HepG2 (cell line): ENCODE measurements around the gene RPL41. TPM values are rescaled to one million over a fixed set of nuclear protein-coding genes. Genes with fewer than 3 reads are reported as not detected.
A peak's percentile ranks its signal among the peaks of the same experiment; 100 is the strongest.

Experiments
- ATRX ChIP-seq: sonication (generic); formaldehyde crosslinking; IDR thresholded peaks from 2 replicates; pipeline ENCODE4 v1.4.0; 2020; ENCODE audit warnings: missing genetic modification reagents, borderline replicate concordance
- FOXM1 ChIP-seq: sonication (generic); formaldehyde crosslinking; IDR thresholded peaks from 2 replicates; pipeline ENCODE4 v1.5.0; 2020; ENCODE audit warnings: missing genetic modification reagents
- GATAD2A ChIP-seq: IDR thresholded peaks from 2 replicates; pipeline ENCODE4 v1.6.1; 2016
- HHEX ChIP-seq: IDR thresholded peaks from 2 replicates; pipeline ENCODE4 v1.6.1; 2016; ENCODE audit warnings: control low read depth
- KAT2B ChIP-seq: fragments of 150-350 bp; IDR thresholded peaks from 2 replicates; pipeline ENCODE4 v1.6.1; 2014; ENCODE audit warnings: low read depth, low read length, borderline replicate concordance
- KLF12 ChIP-seq: sonication (generic); formaldehyde crosslinking; IDR thresholded peaks from 2 replicates; pipeline ENCODE4 v1.4.0; 2020; ENCODE audit warnings: missing genetic modification reagents, borderline replicate concordance
- KLF9 ChIP-seq: IDR thresholded peaks from 2 replicates; pipeline ENCODE4 v1.6.1; 2016; ENCODE audit warnings: low read depth
- MED8 ChIP-seq: sonication (generic); formaldehyde crosslinking; IDR thresholded peaks from 2 replicates; pipeline ENCODE4 v1.8.1; 2023; ENCODE audit warnings: mild to moderate bottlenecking, missing genetic modification reagents; ENCODE audit not compliant: insufficient replicate concordance
- NBN ChIP-seq: fragments of 450-650 bp; conservative IDR thresholded peaks from 2 replicates; pipeline ENCODE4 v1.6.1; 2017
- NR1H2 ChIP-seq: sonication (generic); formaldehyde crosslinking; IDR thresholded peaks from 2 replicates; pipeline ENCODE4 v1.8.1; 2022; ENCODE audit warnings: low read depth, missing genetic modification reagents, borderline replicate concordance
- REXO4 ChIP-seq: sonication (generic); formaldehyde crosslinking; IDR thresholded peaks from 2 replicates; pipeline ENCODE4 v1.8.0; 2022; ENCODE audit warnings: missing genetic modification reagents, mild to moderate bottlenecking, borderline replicate concordance
- RORA ChIP-seq: sonication (generic); formaldehyde crosslinking; IDR thresholded peaks from 2 replicates; pipeline ENCODE4 v1.5.0; 2020; ENCODE audit warnings: mild to moderate bottlenecking, missing genetic modification reagents, moderate library complexity
- SSRP1 ChIP-seq: IDR thresholded peaks from 2 replicates; pipeline ENCODE4 v1.6.1; 2016; ENCODE audit warnings: control low read depth
- U2AF1 ChIP-seq: fragments of 200-400 bp; formaldehyde crosslinking; optimal IDR thresholded peaks from 2 replicates; pipeline ENCODE3; 2017; ENCODE audit warnings: mild to moderate bottlenecking, low read depth, low read length
- WIZ ChIP-seq: sonication (generic); formaldehyde crosslinking; IDR thresholded peaks from 2 replicates; pipeline ENCODE4 v1.5.1; 2020; ENCODE audit warnings: mild to moderate bottlenecking, missing genetic modification reagents
- ZBTB7A ChIP-seq: sonication (generic); formaldehyde crosslinking; IDR thresholded peaks from 2 replicates; pipeline ENCODE4 v1.8.0; 2022; ENCODE audit warnings: mild to moderate bottlenecking, missing genetic modification reagents
- ZNF230 ChIP-seq: sonication (generic); formaldehyde crosslinking; IDR thresholded peaks from 2 replicates; pipeline ENCODE4 v1.4.0; 2020; ENCODE audit warnings: mild to moderate bottlenecking, missing genetic modification reagents
- ZNF282 ChIP-seq: fragments of 450-650 bp; IDR thresholded peaks from 2 replicates; pipeline ENCODE4 v1.6.1; 2018; ENCODE audit not compliant: partially characterized antibody
- ZNF570 ChIP-seq: sonication (generic); formaldehyde crosslinking; IDR thresholded peaks from 2 replicates; pipeline ENCODE4 v1.4.0; 2020; ENCODE audit warnings: mild to moderate bottlenecking, missing genetic modification reagents, borderline replicate concordance
- ZNF607 ChIP-seq: sonication (generic); formaldehyde crosslinking; IDR thresholded peaks from 2 replicates; pipeline ENCODE4 v1.5.1; 2020; ENCODE audit warnings: missing genetic modification reagents, mild to moderate bottlenecking, borderline replicate concordance
- ZSCAN21 ChIP-seq: sonication (generic); formaldehyde crosslinking; IDR thresholded peaks from 2 replicates; pipeline ENCODE4 v1.8.0; 2022; ENCODE audit warnings: mild to moderate bottlenecking, missing genetic modification reagents, moderate library complexity, borderline replicate concordance
- ZSCAN29 ChIP-seq: sonication (generic); formaldehyde crosslinking; conservative IDR thresholded peaks from 2 replicates; pipeline ENCODE4 v1.4.0; 2020; ENCODE audit warnings: mild to moderate bottlenecking, missing genetic modification reagents
- polyA plus RNA-seq, 8 experiments: library from polyadenylated mRNA; depleted of rRNA in 3 of 8; stranded (reverse) in 7 of 8; unstranded in 1 of 8; fragments of >200 nt; fragmentation: Illumina TruSeq in 4 of 8; extraction: Trizol in 4 of 8; gene quantifications; 2 replicates each; pipeline versions ENCODE4 v1.2.1 to v1.2.3, GENCODE V29; 2011 to 2016; ENCODE audit warnings: low read depth in 4 of 8, missing spikeins in 1 of 8, mixed read lengths in 1 of 8; ENCODE audit not compliant: insufficient read depth in 1 of 8
- total RNA-seq, 5 experiments: library from RNA; depleted of rRNA; stranded (reverse); fragments of >200 nt; fragmentation: Illumina TruSeq; extraction: Trizol; gene quantifications; 2 replicates each; pipeline ENCODE4 v1.2.3, GENCODE V29; 2016; ENCODE audit warnings: low read depth in 1 of 5
- TF ChIP-seq, protein P1 (sequence below): sonication (generic); formaldehyde crosslinking; IDR thresholded peaks from 2 replicates; pipeline ENCODE4 v1.5.1; 2020; ENCODE audit warnings: mild to moderate bottlenecking, missing genetic modification reagents, moderate library complexity
- TF ChIP-seq, protein P2 (sequence below): sonication (generic); formaldehyde crosslinking; IDR thresholded peaks from 2 replicates; pipeline ENCODE4 v1.4.0; 2020; ENCODE audit warnings: missing genetic modification reagents
- TF ChIP-seq, protein P3 (sequence below): sonication (generic); formaldehyde crosslinking; IDR thresholded peaks from 2 replicates; pipeline ENCODE4 v1.9.0; 2022; ENCODE audit warnings: missing genetic modification reagents, mild to moderate bottlenecking, borderline replicate concordance

The RPL41 gene
- total and polyA plus RNA-seq, 2 of the 13 experiments (the other 11 are each of a cell fraction or from before 2014, with no cell fraction given), result 4,012 to 7,670 TPM

DNA sequence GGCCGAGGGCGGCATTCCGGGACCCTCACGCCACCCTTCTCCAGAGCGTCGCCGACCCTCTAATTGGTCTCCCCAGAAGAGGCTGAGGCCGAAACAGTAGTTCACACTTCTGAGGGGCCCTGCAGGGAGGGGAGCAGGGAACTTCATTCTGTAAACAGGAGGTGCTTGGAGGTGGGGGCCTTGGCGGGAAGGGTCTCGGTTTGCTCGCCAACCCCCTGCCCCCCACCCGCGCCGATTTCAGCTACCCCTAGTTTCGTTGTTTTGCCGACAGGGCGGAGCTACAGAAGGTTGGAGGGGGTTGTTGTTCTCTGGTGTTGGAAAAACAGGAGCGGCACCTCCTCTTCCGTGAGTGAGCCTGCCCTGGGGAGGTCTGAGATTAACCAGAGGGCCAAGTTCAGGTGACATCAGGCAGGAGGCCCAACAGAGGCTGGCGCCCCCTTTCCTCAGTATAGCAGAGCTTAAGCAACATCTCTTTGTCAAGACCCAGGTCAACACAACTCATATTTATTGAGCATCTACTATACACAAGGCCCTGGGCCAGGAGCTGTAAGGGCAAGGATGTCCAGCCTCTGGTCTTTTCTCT is 35.8 kb upstream of the RPL41 start (continued):
- TF ChIP-seq WIZ (peak; percentile 76; the same call in 1 of the 2 replicates), ZNF570 (CRISPR knock-in tag) (no peak), ZSCAN29 (CRISPR knock-in tag) (no peak), ZNF282 (no peak), NR1H2 (CRISPR knock-in tag) (no peak), NBN (no peak), SSRP1 (no peak; the same call in 1 of the 2 replicates), ZSCAN21 (no peak), FOXM1 (no peak), ZNF607 (CRISPR knock-in tag) (no peak), ATRX (no peak), U2AF1 (no peak), RORA (CRISPR knock-in tag) (no peak), GATAD2A (CRISPR knock-in tag) (peak; percentile 70; the same call in 1 of the 2 replicates), MED8 (CRISPR knock-in tag) (peak; percentile 67), KLF12 (CRISPR knock-in tag) (no peak), REXO4 (no peak), KLF9 (CRISPR knock-in tag) (no peak), ZBTB7A (CRISPR knock-in tag) (peak; percentile 57; the same call in 1 of the 2 replicates), KAT2B (no peak), ZNF230 (CRISPR knock-in tag) (peak; percentile 52; the same call in 1 of the 2 replicates), HHEX (CRISPR knock-in tag) (peak; percentile 35; the same call in 1 of the 2 replicates)
- TF ChIP-seq, protein P1, sequence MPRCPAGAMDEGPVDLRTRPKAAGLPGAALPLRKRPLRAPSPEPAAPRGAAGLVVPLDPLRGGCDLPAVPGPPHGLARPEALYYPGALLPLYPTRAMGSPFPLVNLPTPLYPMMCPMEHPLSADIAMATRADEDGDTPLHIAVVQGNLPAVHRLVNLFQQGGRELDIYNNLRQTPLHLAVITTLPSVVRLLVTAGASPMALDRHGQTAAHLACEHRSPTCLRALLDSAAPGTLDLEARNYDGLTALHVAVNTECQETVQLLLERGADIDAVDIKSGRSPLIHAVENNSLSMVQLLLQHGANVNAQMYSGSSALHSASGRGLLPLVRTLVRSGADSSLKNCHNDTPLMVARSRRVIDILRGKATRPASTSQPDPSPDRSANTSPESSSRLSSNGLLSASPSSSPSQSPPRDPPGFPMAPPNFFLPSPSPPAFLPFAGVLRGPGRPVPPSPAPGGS (CRISPR knock-in tag), result no peak
- TF ChIP-seq, protein P2, sequence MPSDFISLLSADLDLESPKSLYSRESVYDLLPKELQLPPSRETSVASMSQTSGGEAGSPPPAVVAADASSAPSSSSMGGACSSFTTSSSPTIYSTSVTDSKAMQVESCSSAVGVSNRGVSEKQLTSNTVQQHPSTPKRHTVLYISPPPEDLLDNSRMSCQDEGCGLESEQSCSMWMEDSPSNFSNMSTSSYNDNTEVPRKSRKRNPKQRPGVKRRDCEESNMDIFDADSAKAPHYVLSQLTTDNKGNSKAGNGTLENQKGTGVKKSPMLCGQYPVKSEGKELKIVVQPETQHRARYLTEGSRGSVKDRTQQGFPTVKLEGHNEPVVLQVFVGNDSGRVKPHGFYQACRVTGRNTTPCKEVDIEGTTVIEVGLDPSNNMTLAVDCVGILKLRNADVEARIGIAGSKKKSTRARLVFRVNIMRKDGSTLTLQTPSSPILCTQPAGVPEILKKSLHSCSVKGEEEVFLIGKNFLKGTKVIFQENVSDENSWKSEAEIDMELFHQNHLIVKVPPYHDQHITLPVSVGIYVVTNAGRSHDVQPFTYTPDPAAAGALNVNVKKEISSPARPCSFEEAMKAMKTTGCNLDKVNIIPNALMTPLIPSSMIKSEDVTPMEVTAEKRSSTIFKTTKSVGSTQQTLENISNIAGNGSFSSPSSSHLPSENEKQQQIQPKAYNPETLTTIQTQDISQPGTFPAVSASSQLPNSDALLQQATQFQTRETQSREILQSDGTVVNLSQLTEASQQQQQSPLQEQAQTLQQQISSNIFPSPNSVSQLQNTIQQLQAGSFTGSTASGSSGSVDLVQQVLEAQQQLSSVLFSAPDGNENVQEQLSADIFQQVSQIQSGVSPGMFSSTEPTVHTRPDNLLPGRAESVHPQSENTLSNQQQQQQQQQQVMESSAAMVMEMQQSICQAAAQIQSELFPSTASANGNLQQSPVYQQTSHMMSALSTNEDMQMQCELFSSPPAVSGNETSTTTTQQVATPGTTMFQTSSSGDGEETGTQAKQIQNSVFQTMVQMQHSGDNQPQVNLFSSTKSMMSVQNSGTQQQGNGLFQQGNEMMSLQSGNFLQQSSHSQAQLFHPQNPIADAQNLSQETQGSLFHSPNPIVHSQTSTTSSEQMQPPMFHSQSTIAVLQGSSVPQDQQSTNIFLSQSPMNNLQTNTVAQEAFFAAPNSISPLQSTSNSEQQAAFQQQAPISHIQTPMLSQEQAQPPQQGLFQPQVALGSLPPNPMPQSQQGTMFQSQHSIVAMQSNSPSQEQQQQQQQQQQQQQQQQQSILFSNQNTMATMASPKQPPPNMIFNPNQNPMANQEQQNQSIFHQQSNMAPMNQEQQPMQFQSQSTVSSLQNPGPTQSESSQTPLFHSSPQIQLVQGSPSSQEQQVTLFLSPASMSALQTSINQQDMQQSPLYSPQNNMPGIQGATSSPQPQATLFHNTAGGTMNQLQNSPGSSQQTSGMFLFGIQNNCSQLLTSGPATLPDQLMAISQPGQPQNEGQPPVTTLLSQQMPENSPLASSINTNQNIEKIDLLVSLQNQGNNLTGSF (CRISPR knock-in tag), result no peak
- TF ChIP-seq, protein P3, sequence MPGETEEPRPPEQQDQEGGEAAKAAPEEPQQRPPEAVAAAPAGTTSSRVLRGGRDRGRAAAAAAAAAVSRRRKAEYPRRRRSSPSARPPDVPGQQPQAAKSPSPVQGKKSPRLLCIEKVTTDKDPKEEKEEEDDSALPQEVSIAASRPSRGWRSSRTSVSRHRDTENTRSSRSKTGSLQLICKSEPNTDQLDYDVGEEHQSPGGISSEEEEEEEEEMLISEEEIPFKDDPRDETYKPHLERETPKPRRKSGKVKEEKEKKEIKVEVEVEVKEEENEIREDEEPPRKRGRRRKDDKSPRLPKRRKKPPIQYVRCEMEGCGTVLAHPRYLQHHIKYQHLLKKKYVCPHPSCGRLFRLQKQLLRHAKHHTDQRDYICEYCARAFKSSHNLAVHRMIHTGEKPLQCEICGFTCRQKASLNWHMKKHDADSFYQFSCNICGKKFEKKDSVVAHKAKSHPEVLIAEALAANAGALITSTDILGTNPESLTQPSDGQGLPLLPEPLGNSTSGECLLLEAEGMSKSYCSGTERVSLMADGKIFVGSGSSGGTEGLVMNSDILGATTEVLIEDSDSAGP (CRISPR knock-in tag), result no peak
